Stomach (tissue), 4 donors: ENCODE data around the gene AIG1.

Experiments
- CTCF ChIP-seq, 7 experiments: fragments of 450-650 bp in 4 of 7; fragments of 200-600 bp in 3 of 7; sonication (generic) in 3 of 7; IDR thresholded peaks; one replicate each; pipeline ENCODE4 v1.5.1; 2016 to 2019; ENCODE audit warnings: antibody characterized with exemption in 7 of 7, control low read depth in 2 of 7, mild to moderate bottlenecking in 1 of 7
- EP300 ChIP-seq: sonication (generic); formaldehyde crosslinking; IDR thresholded peaks from one replicate; pipeline ENCODE4 v1.6.1; 2017; ENCODE audit warnings: antibody characterized with exemption
- POLR2A ChIP-seq, 4 donors: fragments of 450-650 bp; IDR thresholded peaks; one replicate each; pipeline ENCODE4 v1.6.1; 2016; ENCODE audit warnings: antibody characterized with exemption in 4 of 4, control low read depth in 2 of 4, mild to moderate bottlenecking in 1 of 4, moderate library complexity in 1 of 4

- no peak for TF ChIP-seq POLR2A (IDR thresholded peaks at IDR 0.05)
- TF ChIP-seq CTCF (IDR thresholded peaks at IDR 0.05), result no peak
- no peak for TF ChIP-seq EP300
Measured at GRCh38 chr6:143040018-143040417, 20.7 kb upstream of the AIG1 start.
